Pericardium fibroblast (primary cell): ENCODE data around the gene LGI1. TPM values are rescaled to one million over a fixed set of nuclear protein-coding genes. Genes with fewer than 3 reads are reported as not detected.

Experiments
- total RNA-seq: library from RNA; depleted of rRNA; stranded (reverse); fragments of >200 nt; gene quantifications from 2 replicates; pipeline ENCODE4 v1.2.3, GENCODE V29; 2015

LGI1 gene
- not detected in 2 replicates for total RNA-seq

DNA sequence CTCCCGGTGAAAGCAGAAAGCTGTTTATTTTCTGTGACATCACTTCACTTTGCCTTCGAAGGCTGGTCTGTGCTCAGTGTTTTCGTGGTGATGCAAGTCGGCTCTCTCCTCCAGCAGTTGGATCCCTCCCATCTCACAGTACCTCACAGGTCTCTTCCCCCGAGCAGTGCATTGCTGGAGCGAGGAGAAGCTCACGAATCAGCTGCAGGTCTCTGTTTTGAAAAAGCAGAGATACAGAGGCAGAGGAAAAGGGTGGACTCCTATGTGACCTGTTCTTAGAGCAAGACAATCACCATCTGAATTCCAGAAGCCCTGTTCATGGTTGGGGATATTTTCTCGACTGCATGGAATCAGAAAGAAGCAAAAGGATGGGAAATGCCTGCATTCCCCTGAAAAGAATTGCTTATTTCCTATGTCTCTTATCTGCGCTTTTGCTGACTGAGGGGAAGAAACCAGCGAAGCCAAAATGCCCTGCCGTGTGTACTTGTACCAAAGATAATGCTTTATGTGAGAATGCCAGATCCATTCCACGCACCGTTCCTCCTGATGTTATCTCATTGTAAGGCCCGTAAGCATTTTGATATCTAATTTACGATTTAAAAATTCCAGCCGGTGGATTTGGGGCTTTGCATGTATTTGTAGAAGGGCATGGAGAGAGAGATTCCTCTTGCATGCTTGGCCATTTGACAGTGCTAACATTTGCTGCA is at the start of gene LGI1:
Gene LGI1, plus strand, starts transcription at position 136 of the 707 bp plus-strand sequence. Its CDS starts 209 bp downstream, at position 345.

Other genes starting within 250 kb of the LGI1 start
- not detected in 2 replicates for gene FFAR4, start 191.3 kb upstream of the LGI1 start, total RNA-seq
- gene RBP4, start 156.7 kb upstream of the LGI1 start, total RNA-seq = 1.2 and 6.2 TPM in 2 replicates
- gene PDE6C, start 145.4 kb upstream of the LGI1 start, total RNA-seq = not detected in 2 replicates
- 5.0 and 5.3 TPM in 2 replicates for gene FRA10AC1, start 55.3 kb upstream of the LGI1 start, total RNA-seq
- gene SLC35G1, start 136.0 kb downstream of the LGI1 start, total RNA-seq = 2.2 and 3.6 TPM in 2 replicates
- gene PLCE1, start 236.0 kb downstream of the LGI1 start, total RNA-seq = 3.6 and 6.0 TPM in 2 replicates